PFSK-1 (cell line): ENCODE results near the gene BRDT.

Experiments used
- FOXP2 ChIP-seq: optimal IDR thresholded peaks from 2 replicates; pipeline ENCODE3; 2011; ENCODE audit warnings: borderline replicate concordance, control low read depth, inconsistent platforms; ENCODE audit not compliant: insufficient read depth; ENCODE audit errors: extremely low read length, extremely low read depth
- POLR2AphosphoS5 ChIP-seq: IDR thresholded peaks from 2 replicates; pipeline ENCODE4 v1.6.1; 2012; ENCODE audit warnings: low read depth, mild to moderate bottlenecking, control low read depth, low read length, moderate library complexity
- SIN3A ChIP-seq: IDR thresholded peaks from 2 replicates; pipeline ENCODE4 v1.6.1; 2012; ENCODE audit warnings: mild to moderate bottlenecking, low read length, moderate library complexity, borderline replicate concordance; ENCODE audit not compliant: insufficient read depth
- TAF1 ChIP-seq: IDR thresholded peaks from 2 replicates; pipeline ENCODE4 v1.6.1; 2012; ENCODE audit warnings: low read length, control low read depth, borderline replicate concordance; ENCODE audit not compliant: insufficient read depth
- TF ChIP-seq, protein P1 (sequence below), 2 experiments: IDR thresholded peaks; 2 replicates each; pipeline versions ENCODE4 v1.6.1 to v1.8.0; 2011 to 2012; ENCODE audit warnings: low read depth in 2 of 2, low read length in 2 of 2, control low read depth in 1 of 2, inconsistent platforms in 1 of 2, mild to moderate bottlenecking in 1 of 2, moderate library complexity in 1 of 2; ENCODE audit not compliant: insufficient read depth in 1 of 2

Gene BRDT

DNA sequence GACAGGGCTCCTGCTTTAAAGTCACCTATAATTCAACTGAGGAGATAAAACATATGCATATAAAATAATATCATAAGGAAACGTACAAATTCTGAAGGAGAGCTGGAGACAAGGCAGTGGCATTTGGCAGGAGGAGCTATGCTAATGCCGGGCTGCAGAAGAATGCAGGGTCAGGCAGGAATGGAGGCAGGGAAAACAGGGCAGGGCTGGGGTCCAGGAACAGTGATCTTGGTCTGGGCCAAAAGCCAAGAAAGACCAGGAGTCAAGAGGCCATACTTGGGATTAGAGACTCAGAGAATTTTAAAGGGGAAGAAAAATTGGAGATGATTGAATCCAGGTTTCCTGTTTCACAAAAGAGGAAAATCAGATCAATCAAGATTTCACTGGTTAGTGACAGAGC lies 20.0 kb upstream of the BRDT start:
- no peak for TF ChIP-seq TAF1
- no peak for TF ChIP-seq POLR2AphosphoS5

DNA sequence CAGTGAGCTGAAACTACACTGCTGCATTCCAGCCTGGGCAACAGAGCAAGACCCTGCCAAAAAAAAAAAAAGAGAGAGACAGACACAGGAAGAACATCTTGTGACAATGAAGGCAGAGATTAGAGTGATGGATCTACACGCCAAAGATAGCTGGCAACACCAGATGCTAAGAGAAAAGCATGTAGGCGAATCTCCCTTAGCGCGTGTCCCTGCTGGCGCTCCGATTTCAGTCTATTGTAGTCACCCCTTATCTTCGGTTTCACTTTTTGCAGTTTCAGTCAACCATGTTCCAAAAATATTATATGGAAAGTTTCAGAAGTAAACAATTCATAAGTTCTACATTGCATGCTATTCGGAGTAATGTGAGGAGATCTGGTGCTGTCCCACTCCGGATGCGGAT lies 11.6 kb upstream of the BRDT start:
- TF ChIP-seq FOXP2 (no peak), POLR2AphosphoS5 (no peak), SIN3A (no peak), TAF1 (no peak)
- TF ChIP-seq, protein P1, sequence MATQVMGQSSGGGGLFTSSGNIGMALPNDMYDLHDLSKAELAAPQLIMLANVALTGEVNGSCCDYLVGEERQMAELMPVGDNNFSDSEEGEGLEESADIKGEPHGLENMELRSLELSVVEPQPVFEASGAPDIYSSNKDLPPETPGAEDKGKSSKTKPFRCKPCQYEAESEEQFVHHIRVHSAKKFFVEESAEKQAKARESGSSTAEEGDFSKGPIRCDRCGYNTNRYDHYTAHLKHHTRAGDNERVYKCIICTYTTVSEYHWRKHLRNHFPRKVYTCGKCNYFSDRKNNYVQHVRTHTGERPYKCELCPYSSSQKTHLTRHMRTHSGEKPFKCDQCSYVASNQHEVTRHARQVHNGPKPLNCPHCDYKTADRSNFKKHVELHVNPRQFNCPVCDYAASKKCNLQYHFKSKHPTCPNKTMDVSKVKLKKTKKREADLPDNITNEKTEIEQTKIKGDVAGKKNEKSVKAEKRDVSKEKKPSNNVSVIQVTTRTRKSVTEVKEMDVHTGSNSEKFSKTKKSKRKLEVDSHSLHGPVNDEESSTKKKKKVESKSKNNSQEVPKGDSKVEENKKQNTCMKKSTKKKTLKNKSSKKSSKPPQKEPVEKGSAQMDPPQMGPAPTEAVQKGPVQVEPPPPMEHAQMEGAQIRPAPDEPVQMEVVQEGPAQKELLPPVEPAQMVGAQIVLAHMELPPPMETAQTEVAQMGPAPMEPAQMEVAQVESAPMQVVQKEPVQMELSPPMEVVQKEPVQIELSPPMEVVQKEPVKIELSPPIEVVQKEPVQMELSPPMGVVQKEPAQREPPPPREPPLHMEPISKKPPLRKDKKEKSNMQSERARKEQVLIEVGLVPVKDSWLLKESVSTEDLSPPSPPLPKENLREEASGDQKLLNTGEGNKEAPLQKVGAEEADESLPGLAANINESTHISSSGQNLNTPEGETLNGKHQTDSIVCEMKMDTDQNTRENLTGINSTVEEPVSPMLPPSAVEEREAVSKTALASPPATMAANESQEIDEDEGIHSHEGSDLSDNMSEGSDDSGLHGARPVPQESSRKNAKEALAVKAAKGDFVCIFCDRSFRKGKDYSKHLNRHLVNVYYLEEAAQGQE (IDR thresholded peaks at IDR 0.05; ENCODE audit: insufficient read depth in 1 of 2, low read depth in 2 of 2, low read length in 2 of 2), result no peak

DNA sequence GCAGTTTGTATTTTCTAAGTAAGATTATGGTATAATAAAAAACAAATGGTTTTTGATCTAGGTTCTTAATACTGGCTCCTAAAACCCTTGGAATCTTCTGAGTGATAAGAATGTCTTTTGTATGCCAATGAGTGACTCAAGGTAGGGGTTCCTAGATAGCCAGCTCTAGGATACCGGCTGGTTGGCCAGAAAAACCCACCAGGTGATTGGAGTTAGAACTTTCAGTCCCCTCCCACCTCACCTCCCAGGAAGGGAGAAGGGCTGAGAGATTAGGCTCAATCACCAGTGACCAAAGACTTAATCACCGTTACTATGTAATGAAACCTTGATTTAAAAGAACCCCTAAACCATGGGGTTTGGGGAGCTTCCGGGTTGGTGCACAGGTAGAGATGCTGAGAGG lies 8.7 kb upstream of the BRDT start:
- no peak for TF ChIP-seq SIN3A
- no peak for TF ChIP-seq TAF1
- TF ChIP-seq POLR2AphosphoS5, result no peak
- no peak for TF ChIP-seq FOXP2
- TF ChIP-seq, protein P1 (IDR thresholded peaks at IDR 0.05; ENCODE audit: insufficient read depth in 1 of 2, low read depth in 2 of 2, low read length in 2 of 2), result no peak

DNA sequence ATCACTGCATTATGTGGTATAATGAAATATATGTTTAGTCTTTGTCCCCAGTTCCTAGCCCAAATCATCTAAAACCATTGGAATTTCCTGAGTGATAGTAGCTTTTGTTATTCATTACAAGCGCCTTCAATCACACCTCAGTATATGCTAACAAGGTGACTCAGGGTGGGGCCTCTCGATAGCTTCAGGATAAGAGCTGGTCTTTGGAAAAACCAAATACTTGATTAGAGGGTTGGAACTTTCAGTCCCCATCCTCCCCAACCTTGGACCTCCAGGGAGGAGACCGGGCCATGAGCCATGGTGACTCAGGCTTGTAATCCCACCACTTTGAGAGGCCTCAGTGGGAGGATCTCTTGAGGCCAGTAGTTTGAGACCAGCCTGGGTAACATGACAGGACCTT lies 5.1 kb upstream of the BRDT start:
- TF ChIP-seq FOXP2 (no peak), SIN3A (no peak), POLR2AphosphoS5 (no peak), TAF1 (no peak)
- TF ChIP-seq, protein P1 (IDR thresholded peaks at IDR 0.05; ENCODE audit: insufficient read depth in 1 of 2, low read depth in 2 of 2, low read length in 2 of 2), result no peak

DNA sequence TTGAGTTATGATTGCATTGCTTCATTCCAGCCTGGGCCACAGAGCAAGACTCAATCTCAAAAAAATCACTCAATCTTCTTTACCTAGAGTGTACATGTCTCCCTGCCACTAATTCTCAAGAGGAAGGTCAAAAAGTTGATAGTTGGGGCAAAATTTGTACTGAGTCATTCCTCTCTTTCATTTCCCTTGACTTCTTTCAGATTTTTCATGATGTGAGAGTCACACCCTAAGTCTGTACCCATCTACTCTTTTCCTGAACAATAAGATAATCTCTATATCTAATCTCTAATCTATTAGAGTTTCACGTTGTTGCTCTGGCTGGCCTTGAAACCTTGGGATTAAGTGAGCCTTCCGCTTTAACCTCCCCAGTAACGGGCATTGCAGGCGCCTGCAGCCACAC lies 1.1 kb upstream of the BRDT start:
- TF ChIP-seq FOXP2 (no peak), POLR2AphosphoS5 (no peak), SIN3A (no peak), TAF1 (no peak)
- TF ChIP-seq, protein P1 (IDR thresholded peaks at IDR 0.05; ENCODE audit: insufficient read depth in 1 of 2, low read depth in 2 of 2, low read length in 2 of 2), result no peak
